Colonic mucosa (tissue), 4 donors: ENCODE measurements around the gene GALNT9. TPM values are rescaled to one million over a fixed set of nuclear protein-coding genes. Genes with fewer than 3 reads are reported as not detected.
"Not testable (repeated sequence)": the region's sequence is repeated elsewhere in the genome, so short reads cannot be mapped to it uniquely, and the experiment has no call there.

Source experiments
- DNase-seq: peaks from one replicate; pipeline ENCODE4 v3.0.0-alpha.2; 2020
- H3K27ac ChIP-seq: fragments of 200-600 bp; one replicate; pipeline ENCODE4 v1.8.0; 2021
- H3K27me3 ChIP-seq: fragments of 200-600 bp; one replicate; pipeline ENCODE4 v1.8.0; 2021
- H3K36me3 ChIP-seq: fragments of 200-600 bp; one replicate; pipeline ENCODE4 v1.8.0; 2021
- H3K4me1 ChIP-seq: fragments of 200-600 bp; one replicate; pipeline ENCODE4 v1.8.0; 2021; ENCODE audit warnings: mild to moderate bottlenecking
- H3K4me3 ChIP-seq: fragments of 200-600 bp; one replicate; pipeline ENCODE4 v1.8.0; 2021
- H3K9ac ChIP-seq, 2 donors: one replicate each; pipeline ENCODE4 v1.7.0; 2013; ENCODE audit warnings: control low read depth in 2 of 2, low read depth in 2 of 2, low read length in 2 of 2
- H3K9me3 ChIP-seq: fragments of 200-600 bp; one replicate; pipeline ENCODE4 v1.8.0; 2021
- CTCF ChIP-seq: fragments of 200-600 bp; IDR thresholded peaks from one replicate; pipeline ENCODE4 v1.8.0; 2022; ENCODE audit warnings: antibody characterized with exemption, mild to moderate bottlenecking
- intact Hi-C: fragments of 100-400 bp; cut with DNase I; formaldehyde crosslinking; loops from one replicate; pipeline ENCODE4 v1.14.1; 2022
- total RNA-seq, 2 donors: library from RNA; stranded (reverse); fragmentation: NEBNext Ultra II Directional in 1 of 2; extraction: Animal tissue kit (Norgen Biotek cat#: 25700) in 1 of 2; gene quantifications; one replicate each; pipeline ENCODE4 v1.2.1, GENCODE V29; 2021
- donor health status: healthy.
- donor health status: DM: no; HTN: no; CAD: no.
- donor health status: DM: no; HTN: no; CAD: no.

The GALNT9 gene
- total RNA-seq, 2 donors from 2014 or later: 0.45 TPM; not detected in 1

GRCh38 chr12:132300789-132301722, 28.3 kb downstream of the GALNT9 start:
- H3K27ac ChIP-seq: no peak overlapping the region
- no peak for TF ChIP-seq CTCF
- H3K36me3 ChIP-seq: no peaks in the 10 kb centered on the region
- no peak for DNase-seq
- H3K4me3 ChIP-seq: no peak overlapping the region
- H3K27me3 ChIP-seq: no peaks in the 10 kb centered on the region
- no peaks in the 10 kb centered on the region for H3K4me1 ChIP-seq
- intact Hi-C loops: no loop called here
- no peak overlapping the region for H3K9ac ChIP-seq
- H3K9me3 ChIP-seq: no peaks in the 10 kb centered on the region

GRCh38 chr12:132296063-132296462, 33.3 kb downstream of the GALNT9 start:
- no peaks in the 10 kb centered on the region for H3K27me3 ChIP-seq
- H3K36me3 ChIP-seq: no peaks in the 10 kb centered on the region
- intact Hi-C loops: no loop called here
- no peak overlapping the region for H3K4me3 ChIP-seq
- H3K9me3 ChIP-seq: no peaks in the 10 kb centered on the region
- no peak for DNase-seq
- no peak overlapping the region for H3K9ac ChIP-seq
- H3K4me1 ChIP-seq: no peaks in the 10 kb centered on the region
- TF ChIP-seq CTCF: no peak
- no peak overlapping the region for H3K27ac ChIP-seq

- H3K36me3 ChIP-seq, H3K9ac ChIP-seq, H3K4me1 ChIP-seq, H3K27me3 ChIP-seq, DNase-seq, intact Hi-C loops, H3K27ac ChIP-seq, H3K9me3 ChIP-seq, H3K4me3 ChIP-seq: not testable (repeated sequence)
These were observed 33.8 kb downstream of the GALNT9 start for GRCh38 chr12:132295561-132295960.

GRCh38 chr12:132295101-132295526, 34.3 kb downstream of the GALNT9 start:
- Histone ChIP-seq H3K4me3 (no peak overlapping the region), H3K9ac (no peak overlapping the region), H3K9me3 (no peaks in the 10 kb centered on the region), H3K27ac (no peak overlapping the region), H3K36me3 (no peaks in the 10 kb centered on the region), H3K4me1 (no peaks in the 10 kb centered on the region), H3K27me3 (no peaks in the 10 kb centered on the region)
- no peak for TF ChIP-seq CTCF
- no peak for DNase-seq
- intact Hi-C loops: no loop called here

GRCh38 chr12:132294121-132295034, 35.0 kb downstream of the GALNT9 start:
- no peak overlapping the region for H3K4me3 ChIP-seq
- DNase-seq: no peak
- no peaks in the 10 kb centered on the region for H3K9me3 ChIP-seq
- TF ChIP-seq CTCF: no peak
- H3K27me3 ChIP-seq: no peaks in the 10 kb centered on the region
- no peaks in the 10 kb centered on the region for H3K36me3 ChIP-seq
- H3K27ac ChIP-seq: no peak overlapping the region
- H3K9ac ChIP-seq: no peak overlapping the region
- intact Hi-C loops: no loop called here
- H3K4me1 ChIP-seq: no peaks in the 10 kb centered on the region
